GM19438 (cell line): ENCODE results near the gene CAPN5.
"Not testable (repeated sequence)": the region's sequence is repeated elsewhere in the genome, so short reads cannot be mapped to it uniquely, and the experiment has no call there.

Experiments used
- ATAC-seq: cut with Tn5 transposase; IDR thresholded peaks from one replicate; pipeline ENCODE4 v1.9.1; 2021; ENCODE audit warnings: low read depth; ENCODE audit not compliant: unreplicated experiment

Gene CAPN5

DNA sequence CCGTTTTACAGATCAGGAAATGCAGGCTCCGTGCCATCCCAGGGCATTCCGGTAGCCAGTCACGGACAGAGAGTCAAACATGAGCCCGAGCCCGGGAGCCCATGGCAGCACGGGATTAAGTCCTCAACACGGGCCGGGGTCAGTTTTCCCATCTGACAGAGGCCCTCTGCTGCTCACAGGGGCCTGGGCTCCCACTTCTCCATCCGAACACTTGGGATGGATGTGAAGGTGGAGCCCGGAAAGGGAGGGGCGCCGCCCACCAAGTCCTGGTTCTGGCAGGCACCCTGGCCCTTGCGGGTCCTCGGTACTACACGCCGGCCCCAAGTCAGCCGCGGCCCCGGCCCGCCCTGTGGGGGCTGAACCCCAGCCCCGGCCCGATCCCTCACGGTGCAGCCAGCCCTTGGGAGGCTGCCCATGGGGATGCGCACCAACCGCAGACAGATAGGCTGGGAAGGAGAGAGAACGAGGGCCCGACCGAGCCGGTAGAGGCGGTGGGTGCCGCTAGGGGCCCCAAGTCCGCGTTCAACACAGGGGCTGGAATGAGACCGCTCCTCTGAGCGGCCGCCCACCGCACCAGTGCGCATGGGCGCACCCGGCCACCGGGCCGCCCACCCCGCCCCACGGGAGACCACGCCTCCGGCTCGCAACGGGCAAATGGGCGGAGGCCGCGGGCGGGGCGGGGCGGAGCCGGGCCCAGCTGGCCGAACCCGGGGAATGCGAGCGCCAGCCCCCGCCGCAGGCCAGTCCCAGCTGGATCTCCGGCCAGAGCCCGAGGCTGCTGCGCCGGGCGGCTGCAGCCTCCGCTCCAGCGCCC lies at the start of gene CAPN5:
CAPN5 (plus strand) TSS at position 743 of the 814 bp plus-strand sequence. CDS start 17,916 bp downstream, outside the sequence.
- ATAC-seq = peak; percentile 84

DNA sequence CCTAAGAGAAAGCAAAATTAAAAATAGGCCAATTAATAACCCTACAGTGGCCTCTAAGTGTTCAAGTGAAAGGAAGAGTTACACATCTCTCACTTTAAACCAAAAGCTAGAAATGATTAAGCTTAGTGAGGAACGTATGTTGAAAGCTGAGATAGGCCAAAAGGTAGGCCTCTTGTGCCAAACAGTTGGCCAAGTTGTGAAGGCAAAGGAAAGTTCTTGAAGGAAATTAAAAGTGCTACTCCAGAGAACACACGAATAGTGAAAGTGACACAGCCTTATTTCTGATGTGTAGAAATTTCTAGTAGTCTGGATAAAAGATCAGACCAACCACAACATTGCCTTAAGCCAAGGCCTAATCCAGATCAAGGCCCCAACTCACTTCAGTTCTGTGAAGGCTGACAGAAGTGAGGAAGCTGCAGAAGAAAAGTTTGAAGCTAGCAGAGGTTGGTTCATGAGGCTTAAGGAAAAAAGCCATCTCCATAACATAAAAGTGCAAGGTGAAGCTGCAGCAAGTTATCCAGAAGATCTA lies 48.3 kb upstream of the CAPN5 start:
- not testable (repeated sequence) for ATAC-seq

DNA sequence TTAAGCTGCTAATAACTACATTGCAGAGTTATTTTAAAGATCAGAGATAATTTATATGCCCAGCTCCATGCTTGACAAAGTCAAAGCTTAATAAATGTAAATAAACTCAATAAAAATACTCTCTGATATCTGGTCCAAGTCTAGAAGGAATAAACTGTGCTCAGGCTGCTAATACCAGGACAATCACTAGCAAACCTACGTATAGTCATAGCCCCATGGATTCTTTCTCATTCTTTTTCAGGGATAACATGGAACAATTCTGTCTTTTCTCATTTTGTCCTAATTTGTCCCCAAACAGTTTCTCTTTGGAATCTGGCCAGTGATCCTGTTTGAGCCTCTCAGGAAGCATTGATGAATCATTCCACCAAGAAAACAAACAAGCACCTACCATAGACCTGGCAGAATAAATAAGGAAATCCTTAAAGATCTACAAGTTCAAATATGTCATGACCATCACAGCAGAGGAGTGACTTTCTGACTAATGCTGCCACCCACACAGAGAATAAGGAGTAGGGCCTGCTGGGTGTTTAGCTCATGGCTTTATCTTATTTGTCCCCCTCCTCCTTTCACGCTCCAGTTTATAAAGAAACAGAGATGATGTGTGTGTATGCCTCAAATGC lies 46.7 kb upstream of the CAPN5 start:
- ATAC-seq = no peak

DNA sequence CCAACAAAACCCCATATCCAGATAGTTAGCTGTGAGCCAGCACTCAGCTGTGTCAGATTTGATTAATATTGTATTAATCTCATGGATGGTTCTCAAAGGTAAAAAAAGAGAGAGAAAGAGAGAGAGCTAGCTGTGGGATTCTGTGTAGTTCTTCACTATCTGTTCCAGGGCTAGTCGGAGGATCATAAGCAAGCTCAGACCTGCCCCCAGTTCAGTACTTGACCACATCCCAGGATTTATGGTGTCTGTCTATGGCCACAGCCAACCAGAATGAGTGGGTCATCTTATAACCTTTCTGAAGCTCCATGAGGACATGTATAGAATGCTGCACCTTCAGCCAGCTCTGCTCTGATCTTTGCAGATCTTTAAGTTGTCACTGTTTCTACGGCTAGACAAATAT lies 46.0 kb upstream of the CAPN5 start:
- ATAC-seq = no peak

DNA sequence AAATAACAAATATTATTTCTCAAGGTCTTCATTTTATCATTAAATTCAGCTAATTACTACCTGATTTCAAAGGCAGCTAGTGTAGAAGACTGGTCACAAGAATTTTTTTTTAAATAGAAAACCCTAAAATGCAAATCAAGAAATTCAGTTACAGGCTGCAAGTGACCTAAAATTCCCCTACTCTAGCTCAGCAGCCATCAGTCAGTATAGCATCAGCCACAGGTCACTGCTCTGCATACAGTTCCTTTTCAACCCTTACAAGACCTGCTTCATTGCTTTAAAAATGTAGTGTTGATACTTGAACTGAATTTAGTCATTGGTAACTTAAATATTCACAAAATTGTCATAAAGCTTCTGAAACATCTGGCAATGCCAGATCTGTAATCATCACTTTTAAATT lies 42.0 kb upstream of the CAPN5 start:
- no peak for ATAC-seq

DNA sequence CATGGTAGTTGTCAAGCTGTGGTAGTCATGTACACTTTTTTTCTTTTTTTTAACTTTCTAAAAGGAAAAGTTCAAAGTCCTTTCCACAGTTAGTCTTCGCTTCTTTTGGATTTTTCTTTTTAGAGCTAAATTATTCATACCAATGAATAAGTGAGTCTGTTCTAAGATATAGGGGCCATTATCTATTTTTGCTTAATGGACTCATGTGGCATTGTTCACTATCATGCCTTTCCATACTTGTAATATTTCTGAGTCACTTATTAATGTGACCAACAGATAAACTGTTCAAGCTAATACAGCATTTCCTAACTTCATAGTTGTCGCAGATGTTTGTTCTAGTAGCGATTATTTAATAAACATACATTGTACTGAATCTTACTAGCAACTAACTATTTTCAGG lies 40.5 kb upstream of the CAPN5 start:
- ATAC-seq = no peak

DNA sequence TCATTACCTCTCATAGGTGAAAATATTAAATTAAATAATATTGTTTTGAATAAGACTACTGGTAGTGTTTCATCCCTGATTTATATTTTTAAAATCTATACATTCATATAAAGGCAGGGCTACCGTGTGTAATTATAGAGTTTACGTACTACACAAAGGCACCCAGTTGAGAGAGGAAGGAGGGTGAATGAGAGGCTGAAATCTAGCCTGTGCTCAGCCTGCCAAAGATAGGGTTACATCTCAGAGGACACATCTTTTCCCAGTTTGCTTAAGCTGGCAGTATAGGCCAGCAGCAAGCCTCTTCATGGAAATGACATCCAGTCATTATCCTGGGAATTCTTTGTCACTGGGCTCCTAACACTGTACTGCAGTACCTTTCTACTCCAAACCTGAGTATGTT lies 40.0 kb upstream of the CAPN5 start:
- no peak for ATAC-seq

DNA sequence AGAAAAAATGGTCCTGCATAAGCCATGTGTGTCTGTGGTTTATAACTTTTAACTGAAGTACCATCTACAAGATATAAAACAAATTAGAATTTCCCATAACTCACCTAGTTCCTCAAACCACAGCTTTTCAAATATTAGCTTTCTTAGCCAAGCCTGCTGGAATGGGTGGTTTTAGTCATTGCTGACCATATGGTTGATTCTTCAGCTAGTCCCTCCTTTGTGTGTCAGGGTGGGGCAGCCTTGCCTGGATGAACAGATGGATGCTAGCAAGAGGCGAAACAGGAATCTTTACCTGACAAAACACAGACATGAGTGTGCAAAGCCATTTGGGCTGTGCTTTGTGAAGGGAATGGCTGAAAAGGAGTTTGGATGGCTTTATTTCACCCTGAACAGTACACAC lies 39.5 kb upstream of the CAPN5 start:
- no peak for ATAC-seq

DNA sequence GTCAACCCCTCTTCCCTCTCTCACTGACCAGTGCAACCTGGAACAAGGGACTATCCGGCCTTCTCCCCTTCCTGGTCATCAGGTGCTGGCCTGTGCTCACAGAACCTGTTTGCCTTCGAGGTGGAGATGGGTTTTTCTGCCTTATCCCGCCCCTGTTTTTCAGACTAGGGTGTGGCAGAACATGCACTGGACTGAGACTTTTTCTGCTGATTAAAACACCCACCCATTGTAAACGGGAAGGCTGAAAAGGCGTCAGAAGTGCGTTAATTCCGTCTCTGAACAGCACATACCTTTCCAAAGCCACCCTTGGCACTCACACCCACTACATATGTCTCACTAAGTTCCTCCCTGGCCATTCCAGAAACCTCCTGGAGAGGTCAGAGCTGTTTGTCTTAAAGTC lies 36.9 kb upstream of the CAPN5 start:
- no peak for ATAC-seq

DNA sequence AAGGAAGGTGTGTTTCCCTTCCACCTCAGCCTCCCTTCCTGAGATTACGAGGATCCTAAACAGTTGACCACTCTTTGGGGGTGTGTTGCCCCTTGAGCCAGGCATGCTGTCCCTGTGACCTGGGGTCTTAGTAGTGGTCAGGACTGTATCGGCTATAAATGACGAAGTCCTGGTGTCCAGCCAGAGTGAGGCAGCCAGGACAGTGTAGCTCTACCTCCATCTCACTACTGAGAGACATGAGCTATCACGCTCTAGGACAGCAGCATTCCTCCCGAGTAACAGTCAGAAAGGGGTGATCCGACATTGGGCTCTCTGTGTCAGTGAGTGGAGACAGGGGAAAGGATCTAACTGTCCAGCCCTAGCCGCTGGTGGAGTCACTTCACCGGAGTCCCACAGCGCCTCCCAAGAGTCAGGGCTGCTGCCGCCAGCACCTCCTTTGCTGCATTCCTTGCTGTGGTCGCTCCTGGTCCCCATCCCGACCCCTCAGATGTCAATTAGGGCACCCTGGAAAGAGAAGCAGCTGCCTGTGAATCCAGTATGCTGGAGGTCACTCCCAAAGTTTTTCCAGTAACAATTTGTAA lies 35.8 kb upstream of the CAPN5 start:
- ATAC-seq = no peak

DNA sequence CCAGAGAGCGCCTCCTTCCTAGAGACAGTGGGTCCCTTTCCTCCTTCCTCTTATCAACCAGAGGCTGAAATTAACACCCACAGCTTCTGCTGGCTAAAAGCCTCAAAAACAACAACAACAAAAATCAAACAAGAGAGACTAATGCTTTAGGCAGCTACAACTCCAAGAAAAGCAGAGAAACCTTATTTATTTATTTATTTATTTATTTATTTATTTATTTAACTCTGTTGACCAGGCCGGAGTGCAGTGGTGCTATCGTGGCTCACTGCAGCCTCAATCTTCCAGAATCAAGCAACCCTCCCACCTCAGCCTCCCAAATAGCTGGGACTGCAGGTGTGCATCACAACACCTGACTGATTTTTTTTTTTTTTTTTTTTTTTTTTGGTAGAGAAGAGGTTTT lies 35.2 kb upstream of the CAPN5 start:
- ATAC-seq = no peak

DNA sequence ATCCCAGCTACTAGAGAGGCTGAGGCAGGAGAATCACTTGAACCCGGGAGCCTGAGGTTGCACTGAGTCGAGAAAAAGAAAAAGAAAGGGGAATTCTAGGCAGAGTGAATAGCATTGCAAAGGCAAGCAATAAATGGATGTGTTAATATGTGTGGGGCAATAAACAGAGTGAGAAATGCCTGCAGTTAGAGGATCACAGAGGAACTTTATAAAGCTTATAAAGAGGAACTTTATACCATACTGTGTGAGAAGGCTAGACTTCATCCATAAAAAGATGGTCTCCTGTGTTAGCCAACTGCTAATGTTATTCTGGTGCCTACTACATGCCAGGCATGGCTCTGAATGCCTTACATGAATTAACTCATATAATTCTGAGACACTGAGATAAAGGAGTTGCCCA lies 31.7 kb upstream of the CAPN5 start:
- no peak for ATAC-seq

DNA sequence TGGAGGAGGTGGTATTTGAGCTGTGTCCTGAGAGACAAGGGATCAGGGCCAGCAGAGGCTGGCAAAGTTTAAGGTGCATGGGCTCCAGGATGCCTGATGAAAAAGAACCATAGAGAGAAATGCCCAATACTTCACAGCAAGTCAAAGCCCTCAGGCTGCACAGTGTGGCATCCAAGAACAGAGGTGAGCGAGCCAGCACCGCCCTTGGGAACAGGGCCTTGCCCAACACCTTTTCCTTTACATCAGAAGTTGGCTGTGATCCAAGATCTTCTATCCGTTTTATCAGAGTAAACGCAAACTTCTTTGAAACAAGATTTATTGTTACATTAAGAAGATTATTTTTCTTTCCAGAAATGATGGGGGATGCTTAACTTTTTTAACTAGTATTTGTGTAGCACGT lies 31.2 kb upstream of the CAPN5 start:
- no peak for ATAC-seq

DNA sequence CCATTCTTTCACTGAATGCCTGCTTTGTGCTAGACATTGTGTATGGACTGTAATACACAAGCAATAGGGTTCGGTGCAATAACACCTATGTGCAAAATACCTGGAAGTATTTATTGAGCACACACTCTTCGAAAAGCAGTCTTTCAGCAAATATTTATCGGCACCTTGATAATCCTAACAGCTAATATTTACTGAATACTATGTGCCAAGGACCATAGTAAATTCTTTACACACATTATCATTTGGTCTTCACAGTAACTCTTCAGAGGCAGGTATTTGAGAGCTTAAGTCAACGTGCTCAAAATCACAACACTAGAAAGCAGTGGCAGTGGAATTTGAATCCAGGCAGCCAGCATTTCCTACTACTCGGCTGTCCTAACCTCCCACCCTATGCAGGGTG lies 30.4 kb upstream of the CAPN5 start:
- no peak for ATAC-seq

DNA sequence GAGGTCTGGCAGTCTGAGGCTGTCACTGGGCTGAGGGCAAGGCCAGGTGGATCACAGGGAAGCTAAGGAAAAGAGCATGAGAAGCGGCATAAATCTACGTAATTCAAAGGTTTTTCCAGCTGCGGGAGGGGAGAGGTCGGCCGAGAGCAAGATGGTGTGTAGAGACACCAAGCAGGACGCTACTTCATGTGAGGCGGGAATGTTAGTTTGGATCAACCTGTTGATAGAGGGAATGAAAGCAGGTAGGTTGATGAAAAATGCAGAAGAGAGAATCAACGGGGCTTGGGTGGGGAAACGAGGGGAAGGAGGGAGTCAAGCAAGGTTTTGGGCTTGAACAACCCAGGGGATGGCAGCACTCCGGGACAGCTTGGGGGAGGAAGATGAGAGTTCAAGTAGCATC lies 29.7 kb upstream of the CAPN5 start:
- no peak for ATAC-seq

DNA sequence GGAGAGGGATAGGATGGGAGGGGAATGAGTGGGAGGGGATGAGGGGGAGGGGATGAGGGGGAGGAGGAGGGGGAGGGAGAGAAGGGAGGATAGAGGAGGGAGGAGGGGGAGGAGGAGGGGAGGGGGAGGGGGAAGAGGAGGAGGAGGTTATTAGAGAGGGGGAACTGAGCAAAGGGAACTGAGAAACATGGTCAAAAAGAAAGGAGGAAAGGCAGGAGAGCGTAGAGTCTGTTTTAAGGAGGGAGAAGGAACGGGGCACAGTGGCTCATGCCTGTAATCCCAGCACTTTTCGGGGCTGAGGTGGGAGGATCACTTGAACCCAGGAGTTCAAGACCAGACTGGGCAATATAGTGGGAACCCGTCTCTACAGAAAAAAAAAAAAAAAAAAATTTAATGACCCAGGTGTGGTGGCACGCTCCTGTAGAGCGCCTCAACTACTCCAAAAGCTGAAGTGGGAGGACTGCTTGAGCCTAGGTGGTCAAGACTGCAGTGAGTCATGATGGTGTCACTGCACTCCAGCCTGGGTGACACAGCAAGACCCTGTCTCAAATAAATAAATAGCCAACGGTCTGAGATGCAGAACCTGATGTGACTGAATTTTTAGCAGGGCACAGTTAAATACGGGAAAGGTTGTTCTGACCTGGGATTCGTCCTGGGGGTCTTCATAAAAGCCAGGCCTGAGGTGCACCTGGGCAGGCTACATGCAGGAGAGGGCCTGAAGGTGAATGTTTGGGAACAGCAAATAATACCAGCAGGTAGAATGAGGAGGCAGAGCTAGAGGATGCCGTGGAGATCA lies 28.5 kb upstream of the CAPN5 start:
- no peak for ATAC-seq

DNA sequence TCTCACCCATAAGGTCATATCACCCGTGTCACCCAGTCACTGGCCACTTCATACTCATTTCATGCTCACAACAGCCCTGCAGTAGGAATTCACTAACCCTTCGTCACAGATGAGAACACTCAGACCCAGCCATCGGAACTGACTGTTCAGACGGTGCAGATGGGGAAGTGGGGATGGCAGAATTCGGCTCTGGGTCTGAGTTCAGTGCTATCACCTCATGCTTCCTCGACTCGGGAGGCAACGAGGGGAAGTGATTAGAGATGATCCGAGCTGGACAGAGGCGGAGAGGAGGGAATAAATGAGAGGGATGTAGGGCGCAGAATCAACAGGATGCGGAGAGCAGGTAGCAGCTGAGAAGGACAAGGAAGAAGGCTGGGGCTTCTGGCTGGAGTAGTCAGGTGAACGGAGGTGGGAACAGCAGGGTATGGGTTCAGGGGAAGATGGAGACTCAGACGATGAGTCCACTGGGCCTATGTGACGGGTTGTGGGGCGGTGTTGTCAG lies 27.9 kb upstream of the CAPN5 start:
- ATAC-seq = no peak

DNA sequence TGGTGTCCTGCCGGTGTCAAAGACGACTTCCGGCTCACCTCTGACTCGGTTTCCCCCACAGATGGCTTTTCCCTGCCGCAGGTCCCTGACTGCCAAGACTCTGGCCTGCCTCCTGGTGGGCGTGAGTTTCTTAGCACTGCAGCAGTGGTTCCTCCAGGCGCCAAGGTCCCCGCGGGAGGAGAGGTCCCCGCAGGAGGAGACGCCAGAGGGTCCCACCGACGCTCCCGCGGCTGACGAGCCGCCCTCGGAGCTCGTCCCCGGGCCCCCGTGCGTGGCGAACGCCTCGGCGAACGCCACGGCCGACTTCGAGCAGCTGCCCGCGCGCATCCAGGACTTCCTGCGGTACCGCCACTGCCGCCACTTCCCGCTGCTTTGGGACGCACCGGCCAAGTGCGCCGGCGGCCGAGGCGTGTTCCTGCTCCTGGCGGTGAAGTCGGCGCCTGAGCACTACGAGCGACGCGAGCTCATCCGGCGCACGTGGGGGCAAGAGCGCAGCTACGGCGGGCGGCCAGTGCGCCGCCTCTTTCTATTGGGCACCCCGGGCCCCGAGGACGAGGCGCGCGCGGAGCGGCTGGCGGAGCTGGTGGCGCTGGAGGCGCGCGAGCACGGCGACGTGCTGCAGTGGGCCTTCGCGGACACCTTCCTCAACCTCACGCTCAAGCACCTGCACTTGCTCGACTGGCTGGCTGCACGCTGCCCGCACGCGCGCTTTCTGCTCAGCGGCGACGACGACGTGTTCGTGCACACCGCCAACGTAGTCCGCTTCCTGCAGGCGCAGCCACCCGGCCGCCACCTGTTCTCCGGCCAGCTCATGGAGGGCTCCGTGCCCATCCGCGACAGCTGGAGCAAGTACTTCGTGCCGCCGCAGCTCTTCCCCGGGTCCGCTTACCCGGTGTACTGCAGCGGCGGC lies 27.0 kb upstream of the CAPN5 start:
- no peak for ATAC-seq

DNA sequence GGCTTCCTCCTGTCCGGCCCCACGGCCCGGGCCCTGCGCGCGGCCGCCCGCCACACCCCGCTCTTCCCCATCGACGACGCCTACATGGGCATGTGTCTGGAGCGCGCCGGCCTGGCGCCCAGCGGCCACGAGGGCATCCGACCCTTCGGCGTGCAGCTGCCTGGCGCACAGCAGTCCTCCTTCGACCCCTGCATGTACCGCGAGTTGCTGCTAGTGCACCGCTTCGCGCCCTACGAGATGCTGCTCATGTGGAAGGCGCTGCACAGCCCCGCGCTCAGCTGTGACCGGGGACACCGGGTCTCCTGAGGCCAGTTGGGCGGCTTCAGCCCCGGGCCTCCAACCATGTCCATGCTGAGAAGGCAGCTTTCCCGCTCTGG lies 26.4 kb upstream of the CAPN5 start:
- no peak for ATAC-seq

DNA sequence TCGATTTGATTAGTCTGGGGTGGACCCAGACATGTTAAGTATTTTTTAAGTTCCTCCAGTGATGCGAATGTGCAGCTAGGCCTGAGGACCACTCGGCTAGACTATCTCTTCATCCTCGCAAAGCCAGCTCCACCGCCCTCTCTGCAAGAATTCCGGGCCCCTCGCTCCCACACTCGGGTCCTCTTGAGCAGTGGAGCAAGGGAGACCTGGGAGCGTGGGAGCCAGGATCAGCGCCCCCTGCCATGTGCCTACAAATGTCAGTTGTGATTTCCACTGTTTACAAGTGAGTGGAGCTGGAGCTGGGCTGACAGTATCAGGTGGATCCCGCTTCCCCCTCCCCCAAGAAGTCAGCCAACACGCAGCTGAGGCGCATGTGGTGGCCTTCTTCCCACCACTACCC lies 25.9 kb upstream of the CAPN5 start:
- ATAC-seq = no peak
